GM23338 (cell line): Measurements from ENCODE around the gene ERGIC3. TPM values are rescaled to one million over a fixed set of nuclear protein-coding genes. Genes with fewer than 3 reads are reported as not detected.

Experiments used
- ATAC-seq: fragments of 200-7000 bp; cut with Tn5 transposase; 3 replicates; pipeline ENCODE4 v1.9.1; 2020
- DNase-seq: peaks from one replicate; pipeline ENCODE4 v3.0.0-alpha.2; 2015; ENCODE audit warnings: low spot score
- H2AFZ ChIP-seq: fragments of 200-600 bp; sonication (generic); 2 replicates; pipeline ENCODE4 v1.8.0; 2016; ENCODE audit warnings: antibody characterized with exemption, mild to moderate bottlenecking, moderate library complexity
- H3F3A ChIP-seq: fragments of 200-600 bp; sonication (generic); replicated peaks from 2 replicates; pipeline ENCODE4 v1.8.0; 2017; ENCODE audit warnings: antibody characterized with exemption, mixed run types, low read depth
- H3K27ac ChIP-seq: fragments of 200-600 bp; sonication (generic); 2 replicates; pipeline ENCODE4 v1.6.1; 2016; ENCODE audit warnings: low read depth
- H3K27me3 ChIP-seq: fragments of 200-600 bp; sonication (generic); 2 replicates; pipeline ENCODE4 v1.8.0; 2016; ENCODE audit warnings: mild to moderate bottlenecking, mixed run types, moderate library complexity; ENCODE audit not compliant: insufficient read depth
- H3K36me3 ChIP-seq: fragments of 200-600 bp; sonication (generic); 2 replicates; pipeline ENCODE4 v1.8.0; 2016; ENCODE audit warnings: mild to moderate bottlenecking; ENCODE audit not compliant: insufficient read depth
- H3K4me1 ChIP-seq: fragments of 200-600 bp; sonication (generic); 2 replicates; pipeline ENCODE4 v1.8.0; 2016; ENCODE audit warnings: mild to moderate bottlenecking, moderate library complexity; ENCODE audit not compliant: insufficient read depth
- H3K4me2 ChIP-seq: fragments of 200-600 bp; sonication (generic); 2 replicates; pipeline ENCODE4 v1.7.1; 2017; ENCODE audit warnings: mixed run types
- H3K4me3 ChIP-seq: fragments of 200-600 bp; sonication (generic); 2 replicates; pipeline ENCODE4 v1.6.1; 2016; ENCODE audit warnings: mixed run types
- H3K79me2 ChIP-seq: fragments of 200-600 bp; sonication (generic); replicated peaks from 2 replicates; pipeline ENCODE4 v1.8.0; 2017; ENCODE audit warnings: mild to moderate bottlenecking; ENCODE audit not compliant: insufficient read depth
- H3K9me2 ChIP-seq: fragments of 200-600 bp; sonication (generic); 2 replicates; pipeline ENCODE4 v1.8.0; 2017; ENCODE audit not compliant: insufficient read depth
- H4K20me1 ChIP-seq: fragments of 200-600 bp; sonication (generic); replicated peaks from 2 replicates; pipeline ENCODE4 v1.8.0; 2017; ENCODE audit warnings: mild to moderate bottlenecking; ENCODE audit not compliant: insufficient read depth
- H3K27ac Mint-ChIP-seq: 2 replicates; pipeline ENCODE4 v1.8.0; 2020; ENCODE audit warnings: inconsistent platforms, mild to moderate bottlenecking, moderate library complexity, mixed read lengths
- H3K27me3 Mint-ChIP-seq: 3 replicates; pipeline ENCODE4 v1.8.0; 2022; ENCODE audit warnings: low read depth, mild to moderate bottlenecking, moderate library complexity, mixed read lengths, inconsistent platforms; ENCODE audit not compliant: insufficient read depth, poor library complexity
- H3K36me3 Mint-ChIP-seq: 3 replicates; pipeline ENCODE4 v1.8.0; 2021; ENCODE audit warnings: low read depth, mild to moderate bottlenecking, inconsistent platforms, moderate library complexity, mixed read lengths
- H3K4me1 Mint-ChIP-seq: 3 replicates; pipeline ENCODE4 v1.8.0; 2020; ENCODE audit warnings: mild to moderate bottlenecking, inconsistent platforms, mixed read lengths
- H3K4me3 Mint-ChIP-seq: 3 replicates; pipeline ENCODE4 v1.8.0; 2021; ENCODE audit warnings: moderate library complexity, mild to moderate bottlenecking, inconsistent platforms, mixed read lengths
- H3K9me3 Mint-ChIP-seq: 3 replicates; pipeline ENCODE4 v1.8.0; 2020; ENCODE audit warnings: moderate library complexity, mild to moderate bottlenecking, inconsistent platforms, mixed read lengths
- CREB1 ChIP-seq: fragments of 250-450 bp; sonication (Bioruptor Pico); IDR thresholded peaks from 2 replicates; pipeline ENCODE4 v1.5.0; 2020; ENCODE audit warnings: low read depth, mild to moderate bottlenecking, moderate library complexity
- EZH2phosphoT487 ChIP-seq: fragments of 200-600 bp; sonication (generic); IDR thresholded peaks from one replicate; pipeline ENCODE4 v1.8.1; 2018; ENCODE audit warnings: antibody characterized with exemption; ENCODE audit not compliant: unreplicated experiment
- NANOG ChIP-seq: IDR thresholded peaks from 2 replicates; pipeline ENCODE4 v1.6.1; 2016; ENCODE audit warnings: antibody characterized with exemption, borderline replicate concordance
- STAT1 ChIP-seq: IDR thresholded peaks from one replicate; pipeline ENCODE4 v1.6.1; 2016; ENCODE audit warnings: antibody characterized with exemption; ENCODE audit not compliant: unreplicated experiment
- ZNF114 ChIP-seq: fragments of 250-450 bp; sonication (Bioruptor Pico); IDR thresholded peaks from 2 replicates; pipeline ENCODE4 v1.5.0; 2020; ENCODE audit warnings: mild to moderate bottlenecking, moderate library complexity
- ZNF331 ChIP-seq: fragments of 250-450 bp; sonication (Bioruptor Pico); IDR thresholded peaks from 2 replicates; pipeline ENCODE4 v1.5.0; 2020; ENCODE audit warnings: low read depth, mild to moderate bottlenecking, moderate library complexity
- polyA plus RNA-seq: library from polyadenylated mRNA; unstranded; fragments of >200 nt; fragmentation: Nextera tagmentation; extraction: Ambion mirVana; gene quantifications from 2 replicates; pipeline ENCODE4 v1.2.1, GENCODE V29; 2016
- total RNA-seq: library from RNA; depleted of rRNA; stranded (reverse); fragments of >200 nt; shearing (Covaris generic); gene quantifications from 2 replicates; pipeline ENCODE4 v1.2.3, GENCODE V29; 2014
- TF ChIP-seq, protein P1 (sequence below): fragments of 250-450 bp; sonication (Bioruptor Pico); IDR thresholded peaks from 2 replicates; pipeline ENCODE4 v1.5.0; 2020; ENCODE audit warnings: mild to moderate bottlenecking, moderate library complexity

Gene ERGIC3
- total and polyA plus RNA-seq, 2 experiments from 2014 or later = 139 to 147 TPM

DNA sequence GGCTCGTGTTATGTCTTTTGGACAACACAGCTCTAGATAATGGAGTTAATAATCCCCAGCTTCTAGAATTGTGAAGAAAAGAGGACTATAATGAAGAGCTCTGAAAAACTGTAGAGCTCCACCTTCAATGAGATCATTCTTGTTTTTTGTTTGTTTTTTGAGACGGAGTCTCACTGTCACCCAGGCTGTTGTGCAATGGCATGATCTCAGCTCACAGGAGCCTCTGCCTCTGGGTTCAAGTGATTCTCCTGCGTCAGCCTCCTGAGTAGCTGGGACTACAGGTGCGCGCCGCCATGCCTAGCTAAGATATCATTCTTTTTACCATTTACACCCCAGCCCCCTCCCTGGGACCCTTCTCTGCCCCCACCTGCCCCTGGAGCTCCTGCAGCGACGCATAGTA lies 36.6 kb downstream of the ERGIC3 start:
- H3K4me1 Mint-ChIP-seq = no peaks in the 10 kb centered on the region
- H3K4me2 ChIP-seq = no peak overlapping the region
- no peak overlapping the region for H3K4me3 Mint-ChIP-seq
- no peaks in the 10 kb centered on the region for H3K36me3 ChIP-seq
- no peaks in the 10 kb centered on the region for H3K27me3 ChIP-seq
- H3K4me3 ChIP-seq = no peak overlapping the region
- peaks cover 2% of the 10 kb centered on the region for H3K27me3 Mint-ChIP-seq
- ATAC-seq = no peak
- no peaks in the 10 kb centered on the region for H4K20me1 ChIP-seq
- H2AFZ ChIP-seq = no peak overlapping the region
- H3K36me3 Mint-ChIP-seq = peaks cover 3% of the 10 kb centered on the region; the same call in 1 of the 3 replicates
- H3K79me2 ChIP-seq = no peaks in the 10 kb centered on the region
- no peaks in the 10 kb centered on the region for H3K9me2 ChIP-seq
- H3K9me3 Mint-ChIP-seq = peaks cover 10% of the 10 kb centered on the region
- H3K27ac ChIP-seq = no peak overlapping the region
- no peak for DNase-seq
- no peak overlapping the region for H3K27ac Mint-ChIP-seq
- H3K4me1 ChIP-seq = no peaks in the 10 kb centered on the region
- TF ChIP-seq EZH2phosphoT487 (no peak), CREB1 (CRISPR knock-in tag) (no peak), ZNF114 (CRISPR knock-in tag) (no peak), STAT1 (no peak), NANOG (no peak), ZNF331 (CRISPR knock-in tag) (no peak)
- TF ChIP-seq, protein P1, sequence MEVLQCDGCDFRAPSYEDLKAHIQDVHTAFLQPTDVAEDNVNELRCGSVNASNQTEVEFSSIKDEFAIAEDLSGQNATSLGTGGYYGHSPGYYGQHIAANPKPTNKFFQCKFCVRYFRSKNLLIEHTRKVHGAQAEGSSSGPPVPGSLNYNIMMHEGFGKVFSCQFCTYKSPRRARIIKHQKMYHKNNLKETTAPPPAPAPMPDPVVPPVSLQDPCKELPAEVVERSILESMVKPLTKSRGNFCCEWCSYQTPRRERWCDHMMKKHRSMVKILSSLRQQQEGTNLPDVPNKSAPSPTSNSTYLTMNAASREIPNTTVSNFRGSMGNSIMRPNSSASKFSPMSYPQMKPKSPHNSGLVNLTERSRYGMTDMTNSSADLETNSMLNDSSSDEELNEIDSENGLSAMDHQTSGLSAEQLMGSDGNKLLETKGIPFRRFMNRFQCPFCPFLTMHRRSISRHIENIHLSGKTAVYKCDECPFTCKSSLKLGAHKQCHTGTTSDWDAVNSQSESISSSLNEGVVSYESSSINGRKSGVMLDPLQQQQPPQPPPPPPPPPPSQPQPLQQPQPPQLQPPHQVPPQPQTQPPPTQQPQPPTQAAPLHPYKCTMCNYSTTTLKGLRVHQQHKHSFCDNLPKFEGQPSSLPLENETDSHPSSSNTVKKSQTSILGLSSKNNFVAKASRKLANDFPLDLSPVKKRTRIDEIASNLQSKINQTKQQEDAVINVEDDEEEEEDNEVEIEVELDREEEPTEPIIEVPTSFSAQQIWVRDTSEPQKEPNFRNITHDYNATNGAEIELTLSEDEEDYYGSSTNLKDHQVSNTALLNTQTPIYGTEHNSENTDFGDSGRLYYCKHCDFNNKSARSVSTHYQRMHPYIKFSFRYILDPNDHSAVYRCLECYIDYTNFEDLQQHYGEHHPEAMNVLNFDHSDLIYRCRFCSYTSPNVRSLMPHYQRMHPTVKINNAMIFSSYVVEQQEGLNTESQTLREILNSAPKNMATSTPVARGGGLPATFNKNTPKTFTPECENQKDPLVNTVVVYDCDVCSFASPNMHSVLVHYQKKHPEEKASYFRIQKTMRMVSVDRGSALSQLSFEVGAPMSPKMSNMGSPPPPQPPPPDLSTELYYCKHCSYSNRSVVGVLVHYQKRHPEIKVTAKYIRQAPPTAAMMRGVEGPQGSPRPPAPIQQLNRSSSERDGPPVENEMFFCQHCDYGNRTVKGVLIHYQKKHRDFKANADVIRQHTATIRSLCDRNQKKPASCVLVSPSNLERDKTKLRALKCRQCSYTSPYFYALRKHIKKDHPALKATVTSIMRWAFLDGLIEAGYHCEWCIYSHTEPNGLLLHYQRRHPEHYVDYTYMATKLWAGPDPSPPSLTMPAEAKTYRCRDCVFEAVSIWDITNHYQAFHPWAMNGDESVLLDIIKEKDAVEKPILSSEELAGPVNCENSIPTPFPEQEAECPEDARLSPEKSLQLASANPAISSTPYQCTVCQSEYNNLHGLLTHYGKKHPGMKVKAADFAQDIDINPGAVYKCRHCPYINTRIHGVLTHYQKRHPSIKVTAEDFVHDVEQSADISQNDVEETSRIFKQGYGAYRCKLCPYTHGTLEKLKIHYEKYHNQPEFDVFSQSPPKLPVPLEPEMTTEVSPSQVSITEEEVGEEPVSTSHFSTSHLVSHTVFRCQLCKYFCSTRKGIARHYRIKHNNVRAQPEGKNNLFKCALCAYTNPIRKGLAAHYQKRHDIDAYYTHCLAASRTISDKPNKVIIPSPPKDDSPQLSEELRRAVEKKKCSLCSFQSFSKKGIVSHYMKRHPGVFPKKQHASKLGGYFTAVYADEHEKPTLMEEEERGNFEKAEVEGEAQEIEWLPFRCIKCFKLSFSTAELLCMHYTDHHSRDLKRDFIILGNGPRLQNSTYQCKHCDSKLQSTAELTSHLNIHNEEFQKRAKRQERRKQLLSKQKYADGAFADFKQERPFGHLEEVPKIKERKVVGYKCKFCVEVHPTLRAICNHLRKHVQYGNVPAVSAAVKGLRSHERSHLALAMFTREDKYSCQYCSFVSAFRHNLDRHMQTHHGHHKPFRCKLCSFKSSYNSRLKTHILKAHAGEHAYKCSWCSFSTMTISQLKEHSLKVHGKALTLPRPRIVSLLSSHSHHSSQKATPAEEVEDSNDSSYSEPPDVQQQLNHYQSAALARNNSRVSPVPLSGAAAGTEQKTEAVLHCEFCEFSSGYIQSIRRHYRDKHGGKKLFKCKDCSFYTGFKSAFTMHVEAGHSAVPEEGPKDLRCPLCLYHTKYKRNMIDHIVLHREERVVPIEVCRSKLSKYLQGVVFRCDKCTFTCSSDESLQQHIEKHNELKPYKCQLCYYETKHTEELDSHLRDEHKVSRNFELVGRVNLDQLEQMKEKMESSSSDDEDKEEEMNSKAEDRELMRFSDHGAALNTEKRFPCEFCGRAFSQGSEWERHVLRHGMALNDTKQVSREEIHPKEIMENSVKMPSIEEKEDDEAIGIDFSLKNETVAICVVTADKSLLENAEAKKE (CRISPR knock-in tag) = no peak
- no peaks in the 10 kb centered on the region for H3F3A ChIP-seq

DNA sequence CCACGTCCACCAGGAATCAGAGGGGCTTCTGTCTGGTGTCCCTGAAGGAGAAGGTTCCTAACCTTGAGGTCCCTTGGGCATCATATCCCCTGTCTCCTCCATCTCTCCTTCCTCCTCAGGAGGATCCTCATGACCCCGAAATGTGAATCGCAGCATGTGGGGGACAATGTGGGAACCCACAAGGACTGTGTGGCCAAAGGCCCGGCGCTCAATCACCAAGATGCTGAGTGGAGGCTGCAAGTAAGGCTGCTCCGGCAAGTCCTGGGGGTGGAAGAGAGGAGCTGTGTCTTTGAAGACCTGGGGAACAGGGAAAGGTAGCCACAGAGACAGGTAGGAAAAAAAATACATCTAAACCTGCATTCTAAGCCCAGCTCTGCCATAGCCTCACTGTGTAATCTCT lies 37.3 kb downstream of the ERGIC3 start:
- DNase-seq (no peak), ATAC-seq (no peak)
- Histone ChIP-seq H3K27ac (no peak overlapping the region), H3K9me2 (no peaks in the 10 kb centered on the region), H3K4me2 (no peak overlapping the region), H3F3A (no peaks in the 10 kb centered on the region), H3K79me2 (no peaks in the 10 kb centered on the region), H3K36me3 (no peaks in the 10 kb centered on the region), H4K20me1 (no peaks in the 10 kb centered on the region), H3K4me1 (no peaks in the 10 kb centered on the region), H3K27me3 (no peaks in the 10 kb centered on the region), H2AFZ (no peak overlapping the region), H3K4me3 (no peak overlapping the region)
- Mint-ChIP-seq H3K27me3 (peaks cover 3% of the 10 kb centered on the region), H3K9me3 (peaks cover 5% of the 10 kb centered on the region; the same call in 2 of the 3 replicates), H3K4me1 (no peaks in the 10 kb centered on the region), H3K27ac (no peak overlapping the region), H3K36me3 (no peaks in the 10 kb centered on the region), H3K4me3 (no peak overlapping the region)
- TF ChIP-seq STAT1 (no peak), EZH2phosphoT487 (no peak)
- TF ChIP-seq, protein P1 (CRISPR knock-in tag) = no peak
